ENCODE results near the gene GUCD1.
A peak's percentile ranks its signal among the peaks of the same experiment; 100 is the strongest.

Gene GUCD1

GRCh38 chr22:24559471-24559870, 4.5 kb upstream of the GUCD1 start:
- TF ChIP-seq ZNF510 (tag by site-specific recombination; IDR thresholded peaks at IDR 0.05; ENCODE audit: insufficient replicate concordance) (no peak), ZNF324 (tag by site-specific recombination; IDR thresholded peaks at IDR 0.05) (no peak), SALL2 (tag by site-specific recombination; IDR thresholded peaks at IDR 0.05; ENCODE audit: borderline replicate concordance) (no peak), KLF10 (tag by site-specific recombination; IDR thresholded peaks at IDR 0.05) (no peak), ZNF837 (tag by site-specific recombination; IDR thresholded peaks at IDR 0.05) (no peak), PRDM10 (tag by site-specific recombination; IDR thresholded peaks at IDR 0.05) (0 out of 2 replicates have a peak, but pooled peaks have one; percentile 49), ZNF2 (tag by site-specific recombination; IDR thresholded peaks at IDR 0.05) (no peak)
- POLR2A ChIA-PET: interaction anchor here (1.4 kb wide), 1 partner anchor 24 kb away, joined by 5 read pairs; no protein-coding TSS in a partner anchor
- H3K36me3 ChIP-seq (ENCODE audit: control insufficient read depth in 2 of 2, insufficient read depth in 1 of 2, low read length in 2 of 2): peaks cover 54 to 75% of the 10 kb centered on the region in 2 experiments
- no peak overlapping the region for H3K27ac ChIP-seq (ENCODE audit: extremely low read depth, low read depth, low read length)
- CTCF ChIA-PET: interaction anchor here (0.7 kb wide), 1 partner anchor 24 kb away, joined by 3 read pairs; no protein-coding TSS in a partner anchor
- no peaks in the 10 kb centered on the region for H3K9me3 ChIP-seq (ENCODE audit: control insufficient read depth, insufficient read depth, low read depth, low read length)
- H3K4me3 ChIP-seq (ENCODE audit: low read depth, low read length): no peak overlapping the region
- peaks cover 3% of the 10 kb centered on the region for H3K4me1 ChIP-seq (ENCODE audit: control insufficient read depth, insufficient read depth, low read length)

GRCh38 chr22:24555165-24556039, 464 bp upstream of the GUCD1 start, which contains the start of gene SNRPD3:
Gene SNRPD3 (plus strand): TSS chr22:24555999. CDS start chr22:24557675, 1,676 bp downstream.
- H3K4me1 ChIP-seq (ENCODE audit: control insufficient read depth, insufficient read depth, low read length): peaks cover 8% of the 10 kb centered on the region
- H3K27ac ChIP-seq (ENCODE audit: extremely low read depth, low read depth, low read length): peak within 1 kb of the TSS; percentile 96
- no peaks in the 10 kb centered on the region for H3K9me3 ChIP-seq (ENCODE audit: control insufficient read depth, insufficient read depth, low read depth, low read length)
- H3K36me3 ChIP-seq (ENCODE audit: control insufficient read depth in 2 of 2, insufficient read depth in 1 of 2, low read length in 2 of 2): peaks cover 24 to 58% of the 10 kb centered on the region in 2 experiments
- peak within 1 kb of the TSS; percentile 93 for H3K4me3 ChIP-seq (ENCODE audit: low read depth, low read length)
- ChIA-PET CTCF (interaction anchor here (1.4 kb wide), 1 partner anchor 11 kb away, joined by 3 read pairs; no protein-coding TSS in a partner anchor), POLR2A (interaction anchor here (0.5 to 4.0 kb wide), 40 partner anchors 8 to 1671 kb away, joined by 3 to 33 read pairs (median 4); partner anchors contain the start of genes CABIN1, LRRC75B, MIF and SGSM1)
- TF ChIP-seq ZNF776 (tag by site-specific recombination; IDR thresholded peaks at IDR 0.05; ENCODE audit: borderline replicate concordance): no peak
- TF ChIP-seq TRIM28 (IDR thresholded peaks at IDR 0.05; ENCODE audit: borderline replicate concordance, low read length): peak; percentile 94
- no peak for TF ChIP-seq HOXC10 (CRISPR knock-in tag; IDR thresholded peaks at IDR 0.05)
- no peak for TF ChIP-seq ZNF585B (tag by site-specific recombination; IDR thresholded peaks at IDR 0.05)
- TF ChIP-seq ZNF707 (tag by site-specific recombination; IDR thresholded peaks at IDR 0.05): no peak
- peak; percentile 63; the same call in 1 of the 2 replicates for TF ChIP-seq PRDM4 (tag by site-specific recombination; IDR thresholded peaks at IDR 0.05)
- no peak for TF ChIP-seq ZNF791 (tag by site-specific recombination; IDR thresholded peaks at IDR 0.05)
- peak; percentile 78 for TF ChIP-seq KLF9 (tag by site-specific recombination; IDR thresholded peaks at IDR 0.05; ENCODE audit: low read depth)
- TF ChIP-seq ZNF529 (tag by site-specific recombination; IDR thresholded peaks at IDR 0.05; ENCODE audit: insufficient replicate concordance): no peak
- TF ChIP-seq ZNF555 (tag by site-specific recombination; conservative IDR thresholded peaks at IDR 0.05): no peak
- TF ChIP-seq ZNF654 (tag by site-specific recombination; IDR thresholded peaks at IDR 0.05; ENCODE audit: low read depth): no peak
- peak; percentile 94 for TF ChIP-seq GLI4 (tag by site-specific recombination; IDR thresholded peaks at IDR 0.05)
- TF ChIP-seq ZNF404 (tag by site-specific recombination; IDR thresholded peaks at IDR 0.05): no peak
- no peak for TF ChIP-seq ZFP3 (tag by site-specific recombination; IDR thresholded peaks at IDR 0.05; ENCODE audit: low read depth)
- no peak for TF ChIP-seq ZNF274 (IDR thresholded peaks at IDR 0.05; ENCODE audit: low read length)
- no peak for TF ChIP-seq ZNF274 (tag by site-specific recombination; IDR thresholded peaks at IDR 0.05; ENCODE audit: borderline replicate concordance)
- TF ChIP-seq GLIS2 (tag by site-specific recombination; IDR thresholded peaks at IDR 0.05): peak; percentile 56
- no peak for TF ChIP-seq ZNF510 (tag by site-specific recombination; IDR thresholded peaks at IDR 0.05; ENCODE audit: insufficient replicate concordance)
- TF ChIP-seq ZNF148 (tag by site-specific recombination; IDR thresholded peaks at IDR 0.05; ENCODE audit: borderline replicate concordance): peak; percentile 90
- TF ChIP-seq ZNF600 (tag by site-specific recombination; IDR thresholded peaks at IDR 0.05): peak; percentile 23; the same call in 1 of the 2 replicates
